ENCODE data around the gene RFX3. TPM values are rescaled to one million over a fixed set of nuclear protein-coding genes. Genes with fewer than 3 reads are reported as not detected.

RFX3 gene
- total and polyA plus RNA-seq, 2 donors from 2014 or later, result 1.6 to 17.8 TPM

GRCh38 chr9:3447788-3448187, 78.0 kb downstream of the RFX3 start:
- FAIRE-seq (no peak), DNase-seq (no peak)
- intact Hi-C loops (cut with DNase I), result no loop called here
- no peak overlapping the region for H3K27ac ChIP-seq (ENCODE audit: low read depth in 2 of 2, low read length in 2 of 2)
- TF ChIP-seq CTCF (IDR thresholded peaks at IDR 0.05; ENCODE audit: borderline replicate concordance, extremely low read depth, insufficient read depth), result no peak
- H3K4me3 ChIP-seq (ENCODE audit: low read length in 3 of 3), result no peak overlapping the region
- no peaks in the 10 kb centered on the region for H3K36me3 ChIP-seq (ENCODE audit: control insufficient read depth in 2 of 3, insufficient read depth in 3 of 3, low read length in 3 of 3)
- peaks cover 0 to 4% (median 0%) of the 10 kb centered on the region in 3 donors for H3K9me3 ChIP-seq (ENCODE audit: control insufficient read depth in 2 of 3, insufficient read depth in 1 of 3, low read length in 3 of 3)
- H3K27me3 ChIP-seq (ENCODE audit: control insufficient read depth, insufficient read depth, low read length), result no peaks in the 10 kb centered on the region
- H3K9ac ChIP-seq (ENCODE audit: low read length in 3 of 3), result no peak overlapping the region
- H3K4me1 ChIP-seq (ENCODE audit: control insufficient read depth in 2 of 3, insufficient read depth in 2 of 3, low read depth in 1 of 3, low read length in 3 of 3), result no peaks in the 10 kb centered on the region

DNA sequence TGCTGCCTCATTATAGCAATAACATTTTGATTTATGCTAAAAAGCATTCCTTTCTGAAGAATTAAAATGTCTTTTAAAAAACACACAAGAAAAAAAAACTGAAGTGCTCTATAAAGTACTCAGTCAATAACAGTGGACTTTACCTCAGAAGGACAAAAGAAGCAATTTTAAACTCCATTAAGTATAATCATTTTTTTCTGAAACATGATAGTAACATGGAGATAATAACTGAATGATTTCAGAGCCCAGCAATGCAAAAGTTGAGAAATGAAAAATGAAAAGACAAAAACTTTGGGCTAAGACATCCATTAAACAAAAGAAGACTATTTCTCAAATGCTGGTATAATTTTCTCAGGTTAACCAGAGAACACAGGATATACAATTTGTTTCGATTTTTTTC, 78.7 kb downstream of the RFX3 start:
- no peak overlapping the region for H3K27ac ChIP-seq (ENCODE audit: low read depth in 2 of 2, low read length in 2 of 2)
- H3K9ac ChIP-seq (ENCODE audit: low read length in 3 of 3), result no peak overlapping the region
- intact Hi-C loops (cut with DNase I), result no loop called here
- no peaks in the 10 kb centered on the region for H3K4me1 ChIP-seq (ENCODE audit: control insufficient read depth in 2 of 3, insufficient read depth in 2 of 3, low read depth in 1 of 3, low read length in 3 of 3)
- no peak for TF ChIP-seq CTCF (IDR thresholded peaks at IDR 0.05; ENCODE audit: borderline replicate concordance, extremely low read depth, insufficient read depth)
- DNase-seq (no peak), FAIRE-seq (no peak)
- no peak overlapping the region for H3K4me3 ChIP-seq (ENCODE audit: low read length in 3 of 3)
- H3K27me3 ChIP-seq (ENCODE audit: control insufficient read depth, insufficient read depth, low read length), result no peaks in the 10 kb centered on the region
- H3K36me3 ChIP-seq (ENCODE audit: control insufficient read depth in 2 of 3, insufficient read depth in 3 of 3, low read length in 3 of 3), result no peaks in the 10 kb centered on the region
- H3K9me3 ChIP-seq (ENCODE audit: control insufficient read depth in 2 of 3, insufficient read depth in 1 of 3, low read length in 3 of 3), result peaks cover 0 to 4% (median 0%) of the 10 kb centered on the region in 3 donors

GRCh38 chr9:3446313-3446712, 79.5 kb downstream of the RFX3 start:
- H3K36me3 ChIP-seq (ENCODE audit: control insufficient read depth in 2 of 3, insufficient read depth in 3 of 3, low read length in 3 of 3), result no peaks in the 10 kb centered on the region
- H3K9me3 ChIP-seq (ENCODE audit: control insufficient read depth in 2 of 3, insufficient read depth in 1 of 3, low read length in 3 of 3), result peaks cover 0 to 4% (median 0%) of the 10 kb centered on the region in 3 donors
- no peak overlapping the region for H3K27ac ChIP-seq (ENCODE audit: low read depth in 2 of 2, low read length in 2 of 2)
- no peak for TF ChIP-seq CTCF (IDR thresholded peaks at IDR 0.05; ENCODE audit: borderline replicate concordance, extremely low read depth, insufficient read depth)
- no peak overlapping the region for H3K9ac ChIP-seq (ENCODE audit: low read length in 3 of 3)
- intact Hi-C loops (cut with DNase I), result no loop called here
- H3K4me3 ChIP-seq (ENCODE audit: low read length in 3 of 3), result no peak overlapping the region
- no peak for DNase-seq
- FAIRE-seq, result no peak
- H3K27me3 ChIP-seq (ENCODE audit: control insufficient read depth, insufficient read depth, low read length), result no peaks in the 10 kb centered on the region
- H3K4me1 ChIP-seq (ENCODE audit: control insufficient read depth in 2 of 3, insufficient read depth in 2 of 3, low read depth in 1 of 3, low read length in 3 of 3), result no peaks in the 10 kb centered on the region

GRCh38 chr9:3444016-3444415, 81.8 kb downstream of the RFX3 start:
- FAIRE-seq, result no peak
- no peaks in the 10 kb centered on the region for H3K27me3 ChIP-seq (ENCODE audit: control insufficient read depth, insufficient read depth, low read length)
- no peak for TF ChIP-seq CTCF (IDR thresholded peaks at IDR 0.05; ENCODE audit: borderline replicate concordance, extremely low read depth, insufficient read depth)
- no peak for DNase-seq
- H3K4me3 ChIP-seq (ENCODE audit: low read length in 3 of 3), result no peak overlapping the region
- no peak overlapping the region for H3K27ac ChIP-seq (ENCODE audit: low read depth in 2 of 2, low read length in 2 of 2)
- H3K9me3 ChIP-seq (ENCODE audit: control insufficient read depth in 2 of 3, insufficient read depth in 1 of 3, low read length in 3 of 3), result peaks cover 0 to 4% (median 0%) of the 10 kb centered on the region in 3 donors
- H3K36me3 ChIP-seq (ENCODE audit: control insufficient read depth in 2 of 3, insufficient read depth in 3 of 3, low read length in 3 of 3), result no peaks in the 10 kb centered on the region
- H3K9ac ChIP-seq (ENCODE audit: low read length in 3 of 3), result no peak overlapping the region
- H3K4me1 ChIP-seq (ENCODE audit: control insufficient read depth in 2 of 3, insufficient read depth in 2 of 3, low read depth in 1 of 3, low read length in 3 of 3), result no peaks in the 10 kb centered on the region
- intact Hi-C loops (cut with DNase I), result no loop called here
